BLaER1 treated with 17β-estradiol and CSF1 and Interleukin-3, amounts not matched to agents 10 nM and 100 nM (cell line): ENCODE results near the gene FNDC8.
A peak's percentile ranks its signal among the peaks of the same experiment; 100 is the strongest.
"Not testable (repeated sequence)": the region's sequence is repeated elsewhere in the genome, so short reads cannot be mapped to it uniquely, and the experiment has no call there.

Source experiments
- H3K27ac ChIP-seq, 11 experiments: shearing (Covaris generic); formaldehyde crosslinking; 2 replicates each; pipeline ENCODE4 v1.8.1; 2022
- H3K27me3 ChIP-seq, 11 experiments: shearing (Covaris generic); formaldehyde crosslinking; 2 replicates each; pipeline ENCODE4 v1.8.1; 2022
- H3K36me3 ChIP-seq, 11 experiments: shearing (Covaris generic); formaldehyde crosslinking; 2 replicates each; pipeline ENCODE4 v1.8.1; 2022
- H3K4me1 ChIP-seq, 10 experiments: shearing (Covaris generic); formaldehyde crosslinking; 2 replicates each; pipeline ENCODE4 v1.8.1; 2022
- H3K4me2 ChIP-seq, 11 experiments: shearing (Covaris generic); formaldehyde crosslinking; 2 replicates each; pipeline ENCODE4 v1.8.1; 2022
- H3K4me3 ChIP-seq, 10 experiments: shearing (Covaris generic); formaldehyde crosslinking; 2 replicates each; pipeline ENCODE4 v1.8.1; 2022
- H3K9ac ChIP-seq, 11 experiments: shearing (Covaris generic); formaldehyde crosslinking; 2 replicates each; pipeline ENCODE4 v1.8.1; 2022
- H3K9me3 ChIP-seq, 11 experiments: shearing (Covaris generic); formaldehyde crosslinking; replicated peaks in 1 of 11; 2 replicates each; pipeline ENCODE4 v1.8.1; 2022
- H4K20me1 ChIP-seq, 11 experiments: shearing (Covaris generic); formaldehyde crosslinking; 2 replicates each; pipeline ENCODE4 v1.8.1; 2022
- Cebpa-rat ChIP-seq, 11 experiments: shearing (Covaris generic); IDR thresholded peaks; 2 replicates each; pipeline ENCODE4 v1.8.1; 2022

FNDC8 gene

DNA sequence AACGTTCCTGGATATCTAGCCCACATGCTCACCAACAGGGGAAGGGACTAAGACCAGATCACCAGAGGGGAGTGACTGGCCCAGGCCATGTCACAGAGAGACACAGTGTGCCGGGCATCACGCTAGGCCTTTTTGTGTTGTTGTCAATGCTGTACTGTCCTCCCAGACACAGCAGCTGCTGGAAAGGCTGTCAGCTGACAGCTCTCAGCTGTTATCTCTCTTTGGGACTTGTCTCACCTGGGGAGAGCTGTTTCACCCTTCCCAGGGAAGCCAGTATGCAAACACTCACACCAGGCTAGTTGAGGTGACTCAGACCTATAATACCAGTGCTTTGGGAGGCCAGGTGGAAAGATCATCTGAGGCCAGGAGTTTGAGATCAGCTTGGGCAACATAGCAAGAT, 45.6 kb downstream of the FNDC8 start:
- H4K20me1 ChIP-seq, result no peaks in the 10 kb centered on the region
- peaks cover 0 to 6% (median 0%) of the 10 kb centered on the region in 10 experiments; a peak in 3 of 20 replicates for H3K4me1 ChIP-seq
- no peak overlapping the region for H3K4me2 ChIP-seq
- no peaks in the 10 kb centered on the region for H3K36me3 ChIP-seq
- H3K9ac ChIP-seq, result no peak overlapping the region
- H3K4me3 ChIP-seq, result no peak overlapping the region
- TF ChIP-seq Cebpa-rat (IDR thresholded peaks at IDR 0.05), result no peak
- H3K9me3 ChIP-seq, result no peaks in the 10 kb centered on the region
- no peaks in the 10 kb centered on the region for H3K27me3 ChIP-seq
- no peak overlapping the region for H3K27ac ChIP-seq

- Histone ChIP-seq H3K4me2 (no peak overlapping the region), H3K36me3 (no peaks in the 10 kb centered on the region), H3K4me1 (peaks cover 0 to 10% (median 0%) of the 10 kb centered on the region in 10 experiments; a peak in 3 of 20 replicates), H3K9ac (no peak overlapping the region), H3K27ac (no peak overlapping the region), H3K4me3 (no peak overlapping the region), H4K20me1 (no peaks in the 10 kb centered on the region), H3K9me3 (no peaks in the 10 kb centered on the region), H3K27me3 (no peaks in the 10 kb centered on the region)
- no peak for TF ChIP-seq Cebpa-rat (IDR thresholded peaks at IDR 0.05)
Measured at GRCh38 chr17:35167666-35168065, 46.3 kb downstream of the FNDC8 start.

- Histone ChIP-seq H3K4me2 (no peak overlapping the region), H3K4me3 (no peak overlapping the region), H3K36me3 (no peaks in the 10 kb centered on the region), H3K27me3 (no peaks in the 10 kb centered on the region), H3K27ac (no peak overlapping the region), H3K9ac (no peak overlapping the region), H3K4me1 (peaks cover 0 to 10% (median 0%) of the 10 kb centered on the region in 10 experiments; a peak in 3 of 20 replicates), H3K9me3 (no peaks in the 10 kb centered on the region), H4K20me1 (no peaks in the 10 kb centered on the region)
- no peak for TF ChIP-seq Cebpa-rat (IDR thresholded peaks at IDR 0.05)
Measured at GRCh38 chr17:35169835-35170363, 48.5 kb downstream of the FNDC8 start.

DNA sequence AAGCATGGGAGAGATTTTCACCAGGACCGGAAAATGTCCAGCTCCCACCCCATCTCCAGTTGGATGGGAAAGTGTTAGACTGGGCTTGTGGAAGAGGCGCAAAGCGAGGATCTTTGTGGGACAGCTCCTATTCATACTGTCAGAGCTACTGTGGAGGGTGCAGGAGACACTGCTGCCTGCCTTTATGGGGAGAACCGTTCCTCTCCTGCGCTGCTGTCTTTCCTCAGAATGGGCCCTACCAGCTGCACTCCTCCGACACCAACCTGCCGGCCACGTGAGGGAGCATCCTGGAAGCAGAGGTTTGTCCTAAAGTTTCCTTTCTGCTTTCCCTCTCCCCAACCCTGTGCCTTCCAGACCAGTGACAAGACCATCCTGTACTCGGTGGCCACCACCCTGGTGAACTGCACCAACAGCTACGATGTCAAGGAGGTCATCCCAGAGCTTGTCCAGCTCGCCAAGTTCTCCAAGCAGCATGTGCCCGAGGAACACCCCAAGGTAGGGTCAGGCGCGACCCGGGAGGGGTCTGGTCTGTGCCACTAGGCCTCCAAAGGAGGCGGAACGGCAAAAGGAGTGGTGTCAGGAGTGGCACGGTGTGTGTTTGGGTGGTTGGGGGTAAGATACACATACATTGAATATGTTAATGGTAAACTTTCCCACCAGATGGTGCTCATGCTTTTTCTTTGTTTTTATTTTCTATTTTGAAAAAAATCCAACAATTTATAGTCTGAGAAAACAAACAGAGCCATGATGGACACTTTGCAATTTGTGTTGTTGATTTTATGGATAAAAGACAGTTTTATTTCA, 49.8 kb downstream of the FNDC8 start:
- Histone ChIP-seq H3K27ac (no peak overlapping the region), H3K4me3 (no peak overlapping the region), H4K20me1 (no peaks in the 10 kb centered on the region), H3K9ac (no peak overlapping the region), H3K36me3 (no peaks in the 10 kb centered on the region), H3K9me3 (no peaks in the 10 kb centered on the region), H3K27me3 (no peaks in the 10 kb centered on the region), H3K4me2 (peak overlapping the region in 2 of 11 experiments; percentile 6 to 9; a peak in 1 of 22 replicates), H3K4me1 (peaks cover 0 to 10% (median 0%) of the 10 kb centered on the region in 10 experiments; a peak in 3 of 20 replicates)
- TF ChIP-seq Cebpa-rat (IDR thresholded peaks at IDR 0.05), result no peak

GRCh38 chr17:35171834-35172233, 50.4 kb downstream of the FNDC8 start:
- no peaks in the 10 kb centered on the region for H3K36me3 ChIP-seq
- no peaks in the 10 kb centered on the region for H3K9me3 ChIP-seq
- peak overlapping the region in 2 of 11 experiments; percentile 6 to 9; a peak in 1 of 22 replicates for H3K4me2 ChIP-seq
- H4K20me1 ChIP-seq, result no peaks in the 10 kb centered on the region
- no peaks in the 10 kb centered on the region for H3K27me3 ChIP-seq
- no peak for TF ChIP-seq Cebpa-rat (IDR thresholded peaks at IDR 0.05)
- H3K4me1 ChIP-seq, result peaks cover 0 to 10% (median 0%) of the 10 kb centered on the region in 10 experiments; a peak in 3 of 20 replicates
- H3K4me3 ChIP-seq, result no peak overlapping the region
- H3K9ac ChIP-seq, result no peak overlapping the region
- no peak overlapping the region for H3K27ac ChIP-seq

GRCh38 chr17:35172321-35172720, 50.9 kb downstream of the FNDC8 start:
- H3K36me3 ChIP-seq, H3K4me1 ChIP-seq, H3K9ac ChIP-seq, H3K4me2 ChIP-seq, H3K4me3 ChIP-seq, H3K9me3 ChIP-seq, H3K27me3 ChIP-seq, H3K27ac ChIP-seq, H4K20me1 ChIP-seq: not testable (repeated sequence)

- Histone ChIP-seq H3K27me3 (no peaks in the 10 kb centered on the region), H3K4me3 (no peak overlapping the region), H3K9ac (no peak overlapping the region), H3K4me2 (no peak overlapping the region), H4K20me1 (no peaks in the 10 kb centered on the region), H3K9me3 (no peaks in the 10 kb centered on the region), H3K36me3 (no peaks in the 10 kb centered on the region), H3K27ac (no peak overlapping the region), H3K4me1 (peaks cover 0 to 10% (median 0%) of the 10 kb centered on the region in 10 experiments; a peak in 3 of 20 replicates)
- no peak for TF ChIP-seq Cebpa-rat (IDR thresholded peaks at IDR 0.05)
Measured at GRCh38 chr17:35174835-35175334, 53.5 kb downstream of the FNDC8 start.

DNA sequence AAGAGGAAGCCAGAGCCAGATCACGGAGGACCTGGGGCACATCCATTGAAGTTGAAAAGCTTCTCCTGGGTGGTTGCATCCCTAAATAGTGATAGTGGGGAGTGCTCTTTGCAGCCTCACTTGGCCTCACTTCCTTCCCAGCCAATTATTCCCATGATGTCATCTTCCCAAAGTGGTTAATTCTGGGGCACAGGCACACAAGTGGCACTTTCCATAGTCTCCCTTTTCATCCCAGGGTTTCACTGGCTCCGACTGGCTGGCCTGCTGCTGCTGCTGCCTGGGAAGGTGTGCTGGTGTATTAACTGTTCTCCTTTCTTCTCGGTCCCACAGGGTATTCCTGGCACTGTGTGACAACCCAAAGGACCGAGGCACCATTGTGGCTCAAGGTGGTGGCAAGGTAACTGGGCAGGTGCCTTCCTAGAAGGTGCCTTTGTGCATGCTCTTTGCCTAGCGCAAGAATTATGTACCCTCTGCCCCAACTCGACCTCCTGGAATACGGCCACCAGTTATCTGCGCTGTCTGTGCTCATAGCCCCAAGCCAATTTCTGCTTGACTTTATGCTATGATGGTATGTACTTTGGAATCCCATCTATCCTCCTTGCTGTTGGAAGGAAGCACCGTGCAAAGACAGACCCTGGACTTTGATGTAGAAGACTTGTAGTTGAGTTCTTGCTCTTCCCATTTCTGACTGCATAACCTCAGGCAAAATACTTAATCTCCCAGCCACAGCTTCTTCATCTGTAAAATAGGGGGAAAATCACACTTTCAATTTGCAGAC, 54.4 kb downstream of the FNDC8 start:
- Histone ChIP-seq H4K20me1 (no peaks in the 10 kb centered on the region), H3K9ac (no peak overlapping the region), H3K4me2 (no peak overlapping the region), H3K36me3 (no peaks in the 10 kb centered on the region), H3K4me3 (no peak overlapping the region), H3K27ac (no peak overlapping the region), H3K9me3 (no peaks in the 10 kb centered on the region), H3K4me1 (peaks cover 0 to 10% (median 0%) of the 10 kb centered on the region in 10 experiments; a peak in 3 of 20 replicates), H3K27me3 (no peaks in the 10 kb centered on the region)
- TF ChIP-seq Cebpa-rat (IDR thresholded peaks at IDR 0.05), result no peak

DNA sequence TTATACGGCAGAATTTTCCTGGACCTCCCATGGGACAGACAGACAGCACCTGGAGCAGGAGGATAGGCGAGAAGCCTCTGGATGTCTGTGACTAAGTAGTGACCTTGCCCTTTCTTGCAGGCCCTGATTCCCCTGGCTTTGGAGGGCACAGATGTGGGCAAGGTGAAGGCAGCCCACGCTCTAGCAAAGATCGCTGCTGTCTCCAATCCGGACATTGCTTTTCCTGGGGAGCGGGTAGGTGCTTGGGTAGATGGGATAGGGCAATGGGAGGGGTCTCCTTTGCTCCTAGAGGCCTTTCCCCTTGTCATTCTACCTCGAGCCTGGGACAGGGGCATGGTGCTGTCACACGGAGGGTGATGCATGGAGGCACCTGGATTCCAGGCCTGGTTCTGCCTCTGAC, 55.5 kb downstream of the FNDC8 start:
- no peak for TF ChIP-seq Cebpa-rat (IDR thresholded peaks at IDR 0.05)
- Histone ChIP-seq H3K4me1 (peaks cover 0 to 6% (median 0%) of the 10 kb centered on the region in 10 experiments; a peak in 3 of 20 replicates), H3K9ac (no peak overlapping the region), H3K4me3 (no peak overlapping the region), H3K27ac (no peak overlapping the region), H3K36me3 (no peaks in the 10 kb centered on the region), H3K27me3 (no peaks in the 10 kb centered on the region), H3K9me3 (no peaks in the 10 kb centered on the region), H4K20me1 (no peaks in the 10 kb centered on the region), H3K4me2 (no peak overlapping the region)

GRCh38 chr17:35179379-35179778, 58.0 kb downstream of the FNDC8 start:
- not testable (repeated sequence) for H3K4me3 ChIP-seq, H3K27me3 ChIP-seq, H3K9ac ChIP-seq, H3K36me3 ChIP-seq, H3K9me3 ChIP-seq, H3K4me1 ChIP-seq, H4K20me1 ChIP-seq, H3K4me2 ChIP-seq, H3K27ac ChIP-seq
